ENCODE results near the gene ANKRD63. TPM values are rescaled to one million over a fixed set of nuclear protein-coding genes. Genes with fewer than 3 reads are reported as not detected.
A peak's percentile ranks its signal among the peaks of the same experiment; 100 is the strongest.

Gene ANKRD63
- total RNA-seq, 1 experiment from 2014 or later: 0.72 TPM

GRCh38 chr15:40252141-40252437 is 30.8 kb downstream of the ANKRD63 start:
- BruUV-seq (replicated peaks): no TSS peak
- CTCF ChIA-PET: no interaction called here
- Histone ChIP-seq H3K36me3 (ENCODE audit: control insufficient read depth, insufficient read depth, low read length) (no peaks in the 10 kb centered on the region; the same call in 1 of the 2 replicates), H3K27me3 (ENCODE audit: control insufficient read depth, insufficient read depth, low read length) (no peaks in the 10 kb centered on the region; the same call in 1 of the 2 replicates), H3K9me3 (ENCODE audit: control insufficient read depth, insufficient read depth, low read depth, low read length) (no peaks in the 10 kb centered on the region), H3K4me1 (ENCODE audit: control insufficient read depth, insufficient read depth, low read length) (peaks cover 22% of the 10 kb centered on the region), H3K4me3 (ENCODE audit: low read depth in 2 of 2, low read length in 2 of 2) (peak overlapping the region; percentile 48 to 52), H3K27ac (ENCODE audit: low read length) (no peak overlapping the region)
- in situ Hi-C loops (cut with HindIII; ENCODE audit: low pct_unique_long_range_greater_than_20kb, low sequenced_read_pairs) (no loop called here), intact Hi-C loops (cut with micrococcal nuclease; ENCODE audit: unreplicated experiment) (no loop called here)
- POLR2A ChIA-PET: no interaction called here
- no peak for ATAC-seq
- TF ChIP-seq TCF7L2 (IDR thresholded peaks at IDR 0.05; ENCODE audit: low read depth, low read length) (no peak), REST (IDR thresholded peaks at IDR 0.05; ENCODE audit: insufficient read depth in 1 of 2, low read depth in 2 of 2, low read length in 1 of 2) (no peak), SIN3A (IDR thresholded peaks at IDR 0.05; ENCODE audit: borderline replicate concordance, insufficient read depth, low read depth, low read length) (no peak), CTCF (IDR thresholded peaks at IDR 0.05) (no peak), POLR2AphosphoS5 (IDR thresholded peaks at IDR 0.05; ENCODE audit: low read depth, low read length) (no peak)
- no peak for DNase-seq (ENCODE audit: low read depth, low spot score)

GRCh38 chr15:40251486-40252140 is 31.3 kb downstream of the ANKRD63 start:
- ChIA-PET CTCF (no interaction called here), POLR2A (interaction anchor here (1.0 kb wide), 1 partner anchor 63 kb away, joined by 4 read pairs; no protein-coding TSS in a partner anchor)
- ATAC-seq (no peak), DNase-seq (ENCODE audit: low read depth, low spot score) (no peak)
- no peak for TF ChIP-seq CTCF (IDR thresholded peaks at IDR 0.05)
- no peak for TF ChIP-seq REST (IDR thresholded peaks at IDR 0.05; ENCODE audit: insufficient read depth in 1 of 2, low read depth in 2 of 2, low read length in 1 of 2)
- no peak for TF ChIP-seq TCF7L2 (IDR thresholded peaks at IDR 0.05; ENCODE audit: low read depth, low read length)
- no peak for TF ChIP-seq POLR2AphosphoS5 (IDR thresholded peaks at IDR 0.05; ENCODE audit: low read depth, low read length)
- no peak for TF ChIP-seq SIN3A (IDR thresholded peaks at IDR 0.05; ENCODE audit: borderline replicate concordance, insufficient read depth, low read depth, low read length)
- no peak overlapping the region for H3K27ac ChIP-seq (ENCODE audit: low read length)
- peaks cover 20% of the 10 kb centered on the region for H3K4me1 ChIP-seq (ENCODE audit: control insufficient read depth, insufficient read depth, low read length)
- no peaks in the 10 kb centered on the region; the same call in 1 of the 2 replicates for H3K27me3 ChIP-seq (ENCODE audit: control insufficient read depth, insufficient read depth, low read length)
- no peaks in the 10 kb centered on the region; the same call in 1 of the 2 replicates for H3K36me3 ChIP-seq (ENCODE audit: control insufficient read depth, insufficient read depth, low read length)
- intact Hi-C loops (cut with micrococcal nuclease; ENCODE audit: unreplicated experiment): no loop called here
- BruUV-seq (replicated peaks): no TSS peak
- no peaks in the 10 kb centered on the region for H3K9me3 ChIP-seq (ENCODE audit: control insufficient read depth, insufficient read depth, low read depth, low read length)
- no peak overlapping the region for H3K4me3 ChIP-seq (ENCODE audit: low read depth in 2 of 2, low read length in 2 of 2)
- in situ Hi-C loops (cut with HindIII; ENCODE audit: low pct_unique_long_range_greater_than_20kb, low sequenced_read_pairs): no loop called here
